Measurements from ENCODE around the gene DLGAP1. TPM values are rescaled to one million over a fixed set of nuclear protein-coding genes. Genes with fewer than 3 reads are reported as not detected.
"Not testable (repeated sequence)": the region's sequence is repeated elsewhere in the genome, so short reads cannot be mapped to it uniquely, and the experiment has no call there.

DLGAP1 gene
- total and polyA plus RNA-seq, 2 experiments from 2014 or later, result 3.1 to 6.5 TPM

DNA sequence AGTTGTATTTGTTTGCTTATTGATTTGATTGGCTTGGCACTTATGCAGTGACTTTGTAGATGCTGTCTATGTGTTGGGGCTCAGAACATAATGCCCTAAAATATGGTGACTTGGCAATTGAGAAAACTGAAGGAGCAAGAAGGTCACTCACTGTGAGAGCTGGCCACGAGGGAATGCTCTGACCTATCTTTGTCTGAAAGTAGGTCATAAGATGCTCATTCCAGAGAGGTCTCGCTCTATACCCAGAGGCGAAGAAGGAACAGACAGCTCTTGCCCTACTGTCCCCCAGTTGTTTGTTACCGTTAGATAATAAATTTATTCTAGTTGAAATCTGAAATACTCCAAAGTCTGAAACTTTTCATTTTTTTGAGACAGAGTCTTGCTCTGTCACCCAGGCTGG lies 846.6 kb downstream of the DLGAP1 start:
- H3K79me2 ChIP-seq, result no peaks in the 10 kb centered on the region
- H3K4me1 ChIP-seq (ENCODE audit: insufficient read depth), result peaks cover 28% of the 10 kb centered on the region
- no peaks in the 10 kb centered on the region for H3K9me2 ChIP-seq (replicated peaks; ENCODE audit: insufficient read depth)
- H3K4me3 ChIP-seq, result no peak overlapping the region
- H3K27me3 ChIP-seq, result no peaks in the 10 kb centered on the region
- DNase-seq (ENCODE audit: low spot score), result no peak
- no peak overlapping the region for H3K4me2 ChIP-seq
- no peaks in the 10 kb centered on the region for H3K36me3 ChIP-seq (replicated peaks; ENCODE audit: insufficient read depth, low read depth)
- H3K9me3 ChIP-seq (ENCODE audit: low read depth), result no peaks in the 10 kb centered on the region
- no peak overlapping the region for H2AFZ ChIP-seq
- no peaks in the 10 kb centered on the region for H4K20me1 ChIP-seq (ENCODE audit: insufficient read depth, poor library complexity, severe bottlenecking)
- 94% methylated on average over 4 of the region's 4 CpGs for WGBS (ENCODE audit: low lambda C conversion rate, missing lambda C conversion rate)
- TF ChIP-seq EZH2phosphoT487 (IDR thresholded peaks at IDR 0.05; ENCODE audit: low read depth, severe bottlenecking, unreplicated experiment) (no peak), EZH2 (IDR thresholded peaks at IDR 0.05; ENCODE audit: borderline replicate concordance) (no peak)
- TF ChIP-seq, protein P1, sequence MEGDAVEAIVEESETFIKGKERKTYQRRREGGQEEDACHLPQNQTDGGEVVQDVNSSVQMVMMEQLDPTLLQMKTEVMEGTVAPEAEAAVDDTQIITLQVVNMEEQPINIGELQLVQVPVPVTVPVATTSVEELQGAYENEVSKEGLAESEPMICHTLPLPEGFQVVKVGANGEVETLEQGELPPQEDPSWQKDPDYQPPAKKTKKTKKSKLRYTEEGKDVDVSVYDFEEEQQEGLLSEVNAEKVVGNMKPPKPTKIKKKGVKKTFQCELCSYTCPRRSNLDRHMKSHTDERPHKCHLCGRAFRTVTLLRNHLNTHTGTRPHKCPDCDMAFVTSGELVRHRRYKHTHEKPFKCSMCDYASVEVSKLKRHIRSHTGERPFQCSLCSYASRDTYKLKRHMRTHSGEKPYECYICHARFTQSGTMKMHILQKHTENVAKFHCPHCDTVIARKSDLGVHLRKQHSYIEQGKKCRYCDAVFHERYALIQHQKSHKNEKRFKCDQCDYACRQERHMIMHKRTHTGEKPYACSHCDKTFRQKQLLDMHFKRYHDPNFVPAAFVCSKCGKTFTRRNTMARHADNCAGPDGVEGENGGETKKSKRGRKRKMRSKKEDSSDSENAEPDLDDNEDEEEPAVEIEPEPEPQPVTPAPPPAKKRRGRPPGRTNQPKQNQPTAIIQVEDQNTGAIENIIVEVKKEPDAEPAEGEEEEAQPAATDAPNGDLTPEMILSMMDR (IDR thresholded peaks at IDR 0.05; ENCODE audit: poor library complexity), result no peak
- H3K27ac ChIP-seq, result peak overlapping the region; percentile 95

DNA sequence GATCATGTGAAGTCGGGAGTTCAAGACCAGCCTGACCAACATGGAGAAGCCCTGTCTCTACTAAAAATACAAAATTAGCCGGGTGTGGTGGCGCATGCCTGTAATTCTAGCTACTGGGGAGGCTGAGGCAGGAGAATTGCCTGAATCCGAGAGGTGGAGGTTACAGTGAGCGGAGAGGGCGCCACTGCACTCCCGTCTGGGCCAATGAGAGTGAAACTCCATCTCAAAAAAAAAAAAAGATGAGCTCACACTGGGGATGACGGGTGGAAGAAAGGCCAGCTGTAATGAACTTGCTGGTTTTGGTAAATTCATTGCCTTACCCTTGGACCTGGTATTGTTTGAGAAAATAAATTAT lies 847.0 kb downstream of the DLGAP1 start:
- WGBS (ENCODE audit: low lambda C conversion rate, missing lambda C conversion rate), result 80% methylated on average over 8 of the region's 8 CpGs
- not testable (repeated sequence) for H3K9me2 ChIP-seq (replicated peaks; ENCODE audit: insufficient read depth); H2AFZ ChIP-seq; H3K4me3 ChIP-seq; H3K36me3 ChIP-seq (replicated peaks; ENCODE audit: insufficient read depth, low read depth); H3K79me2 ChIP-seq; H4K20me1 ChIP-seq (ENCODE audit: insufficient read depth, poor library complexity, severe bottlenecking); DNase-seq (ENCODE audit: low spot score); H3K9me3 ChIP-seq (ENCODE audit: low read depth); H3K4me2 ChIP-seq; H3K27me3 ChIP-seq
- Histone ChIP-seq H3K4me1 (ENCODE audit: insufficient read depth) (peaks cover 28% of the 10 kb centered on the region), H3K27ac (peak overlapping the region; percentile 95)

DNA sequence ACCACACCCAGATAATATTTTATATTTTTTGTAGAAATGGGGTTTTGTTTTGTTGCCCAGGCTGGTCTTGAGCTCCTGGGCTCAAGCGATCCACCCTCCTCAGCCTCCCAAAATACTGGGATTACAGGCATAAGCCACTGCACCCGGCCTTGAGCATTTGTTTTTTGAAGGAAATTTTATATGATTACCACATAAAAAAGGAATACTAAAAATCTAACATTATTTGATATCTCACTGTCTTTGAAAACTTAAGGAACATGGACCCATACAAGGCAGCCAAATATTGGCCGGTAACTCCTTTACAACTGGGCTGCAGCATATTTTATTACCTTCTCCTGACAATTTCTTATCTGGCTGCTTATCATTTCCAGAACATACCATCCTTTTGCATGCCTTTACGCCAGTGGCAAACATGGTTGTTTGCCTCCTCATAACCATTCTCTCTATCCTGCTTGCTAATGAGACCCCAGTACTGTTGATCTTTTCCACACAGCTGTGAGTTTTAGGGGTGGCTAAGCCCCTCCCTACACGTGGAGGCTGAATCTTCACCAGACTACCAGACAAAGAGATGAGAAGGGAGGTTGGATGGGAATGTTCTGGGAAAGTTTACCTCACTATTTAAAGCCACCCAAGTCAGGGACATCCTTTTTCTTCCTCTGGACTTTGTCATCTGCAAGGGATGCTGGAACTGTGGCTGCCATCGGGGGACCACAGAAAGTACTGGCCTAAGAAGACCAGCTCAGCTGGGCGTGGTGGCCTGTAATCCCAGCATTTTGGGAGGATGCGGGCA lies 847.6 kb downstream of the DLGAP1 start:
- peaks cover 28% of the 10 kb centered on the region for H3K4me1 ChIP-seq (ENCODE audit: insufficient read depth)
- H3K4me3 ChIP-seq, result no peak overlapping the region
- TF ChIP-seq, protein P1 (IDR thresholded peaks at IDR 0.05; ENCODE audit: poor library complexity), result no peak
- TF ChIP-seq EZH2phosphoT487 (IDR thresholded peaks at IDR 0.05; ENCODE audit: low read depth, severe bottlenecking, unreplicated experiment), result no peak
- H3K36me3 ChIP-seq (replicated peaks; ENCODE audit: insufficient read depth, low read depth), result no peaks in the 10 kb centered on the region
- H2AFZ ChIP-seq, result no peak overlapping the region
- no peak overlapping the region for H3K4me2 ChIP-seq
- no peaks in the 10 kb centered on the region for H3K27me3 ChIP-seq
- no peaks in the 10 kb centered on the region for H3K79me2 ChIP-seq
- 62% methylated on average over 8 of the region's 8 CpGs for WGBS (ENCODE audit: low lambda C conversion rate, missing lambda C conversion rate)
- no peaks in the 10 kb centered on the region for H4K20me1 ChIP-seq (ENCODE audit: insufficient read depth, poor library complexity, severe bottlenecking)
- H3K9me2 ChIP-seq (replicated peaks; ENCODE audit: insufficient read depth), result no peaks in the 10 kb centered on the region
- no peak for DNase-seq (ENCODE audit: low spot score)
- H3K27ac ChIP-seq, result peak overlapping the region; percentile 95
- H3K9me3 ChIP-seq (ENCODE audit: low read depth), result no peaks in the 10 kb centered on the region

DNA sequence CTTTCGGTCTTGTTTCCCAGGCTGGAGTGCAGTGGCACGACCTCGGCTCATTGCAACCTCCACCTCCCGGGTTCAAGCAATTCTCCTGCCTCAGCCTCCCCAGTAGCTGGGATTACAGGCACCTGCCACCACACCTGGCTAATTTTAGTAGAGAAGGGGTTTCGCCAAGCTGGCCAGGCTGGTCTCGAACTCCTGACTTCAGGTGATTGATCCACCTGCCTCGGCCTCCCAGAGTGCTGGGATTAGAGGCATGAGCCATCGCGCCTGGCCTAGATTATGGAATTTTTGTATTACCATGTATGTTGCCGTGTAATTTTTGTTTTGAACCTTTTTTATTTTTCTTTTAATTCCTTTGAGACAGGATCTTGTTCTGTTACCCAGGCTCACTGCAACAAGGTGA lies 848.2 kb downstream of the DLGAP1 start:
- WGBS (ENCODE audit: low lambda C conversion rate, missing lambda C conversion rate), result 90% methylated on average over 10 of the region's 10 CpGs
- Histone ChIP-seq H3K4me1 (ENCODE audit: insufficient read depth) (peaks cover 28% of the 10 kb centered on the region), H3K4me2 (peak overlapping the region; percentile 79), H3K27ac (peak overlapping the region; percentile 95)
- H3K36me3 ChIP-seq (replicated peaks; ENCODE audit: insufficient read depth, low read depth); DNase-seq (ENCODE audit: low spot score); H3K79me2 ChIP-seq; H2AFZ ChIP-seq; H3K4me3 ChIP-seq; H3K9me3 ChIP-seq (ENCODE audit: low read depth); H3K27me3 ChIP-seq; H4K20me1 ChIP-seq (ENCODE audit: insufficient read depth, poor library complexity, severe bottlenecking); H3K9me2 ChIP-seq (replicated peaks; ENCODE audit: insufficient read depth): not testable (repeated sequence)
